Keratinocyte (primary cell): Measurements from ENCODE around the gene RNF212B. TPM values are rescaled to one million over a fixed set of nuclear protein-coding genes. Genes with fewer than 3 reads are reported as not detected.
"Not testable (repeated sequence)": the region's sequence is repeated elsewhere in the genome, so short reads cannot be mapped to it uniquely, and the experiment has no call there.

Experiments
- DNase-seq: peaks from one replicate; pipeline ENCODE4 v3.0.0-alpha.2; 2011; ENCODE audit warnings: low read depth, missing footprints, low spot score
- FAIRE-seq: peaks from 2 replicates; lab custom pipeline; 2011; peaks lifted over from hg19 to GRCh38; lab: Jason Lieb, UNC
- H2AFZ ChIP-seq: 2 replicates; pipeline ENCODE4 v1.6.0; 2012; ENCODE audit warnings: low read length, control low read depth, inconsistent platforms; ENCODE audit not compliant: control insufficient read depth
- H3K27ac ChIP-seq: 2 replicates; pipeline ENCODE4 v1.5.1; 2011; ENCODE audit warnings: low read length; ENCODE audit not compliant: control insufficient read depth, insufficient read depth
- H3K27me3 ChIP-seq: 3 replicates; pipeline ENCODE4 v1.6.0; 2011; ENCODE audit warnings: low read length; ENCODE audit not compliant: control insufficient read depth, insufficient read depth; ENCODE audit errors: extremely low read depth
- H3K36me3 ChIP-seq, 2 experiments: 2 replicates in 1 of 2; 3 replicates in 1 of 2; pipeline ENCODE4 v1.5.1; 2011; ENCODE audit warnings: low read length in 2 of 2, mild to moderate bottlenecking in 1 of 2; ENCODE audit not compliant: control insufficient read depth in 2 of 2, insufficient read depth in 2 of 2; ENCODE audit errors: extremely low read depth in 1 of 2
- H3K4me1 ChIP-seq: 3 replicates; pipeline ENCODE4 v1.5.1; 2011; ENCODE audit warnings: low read length; ENCODE audit not compliant: control insufficient read depth, insufficient read depth; ENCODE audit errors: extremely low read depth
- H3K4me2 ChIP-seq: 3 replicates; pipeline ENCODE4 v1.6.0; 2011; ENCODE audit warnings: low read depth, low read length; ENCODE audit not compliant: control insufficient read depth, insufficient read depth; ENCODE audit errors: extremely low read depth
- H3K4me3 ChIP-seq, 3 experiments: fragments of 200-600 bp in 1 of 3; sonication (generic) in 1 of 3; 2 replicates in 2 of 3; 3 replicates in 1 of 3; pipeline ENCODE4 v1.5.1; 2011 to 2016; ENCODE audit warnings: low read length in 3 of 3, mild to moderate bottlenecking in 3 of 3, control low read depth in 2 of 3, inconsistent platforms in 1 of 3, low read depth in 1 of 3, mixed read lengths in 1 of 3, mixed run types in 1 of 3, moderate library complexity in 1 of 3; ENCODE audit not compliant: control insufficient read depth in 2 of 3, insufficient read depth in 2 of 3; ENCODE audit errors: extremely low read depth in 1 of 3
- H3K79me2 ChIP-seq: 2 replicates; pipeline ENCODE4 v1.6.0; 2012; ENCODE audit warnings: low read length; ENCODE audit not compliant: control insufficient read depth, insufficient read depth
- H3K9ac ChIP-seq: 3 replicates; pipeline ENCODE4 v1.6.0; 2011; ENCODE audit warnings: low read length; ENCODE audit not compliant: control insufficient read depth, insufficient read depth; ENCODE audit errors: extremely low read depth
- H3K9me1 ChIP-seq: 3 replicates; pipeline ENCODE4 v1.6.0; 2011; ENCODE audit warnings: low read length; ENCODE audit not compliant: control insufficient read depth, insufficient read depth; ENCODE audit errors: extremely low read depth
- H3K9me3 ChIP-seq: 2 replicates; pipeline ENCODE4 v1.5.1; 2012; ENCODE audit warnings: low read depth, low read length; ENCODE audit not compliant: control insufficient read depth
- H4K20me1 ChIP-seq: 3 replicates; pipeline ENCODE4 v1.6.0; 2011; ENCODE audit warnings: low read length; ENCODE audit not compliant: control insufficient read depth, insufficient read depth; ENCODE audit errors: extremely low read depth
- CTCF ChIP-seq, 3 experiments: IDR thresholded peaks in 1 of 3; conservative IDR thresholded peaks in 1 of 3; optimal IDR thresholded peaks in 1 of 3; 2 replicates in 2 of 3; 3 replicates in 1 of 3; pipeline versions ENCODE3 to v1.5.1; 2011; ENCODE audit warnings: low read length in 3 of 3, mild to moderate bottlenecking in 3 of 3, moderate library complexity in 2 of 3, control low read depth in 1 of 3, inconsistent platforms in 1 of 3; ENCODE audit not compliant: insufficient read depth in 2 of 3; ENCODE audit errors: extremely low read depth in 1 of 3
- EZH2 ChIP-seq: IDR thresholded peaks from one replicate; pipeline ENCODE4 v1.6.1; 2012; ENCODE audit warnings: inconsistent platforms, mild to moderate bottlenecking, low read length, moderate library complexity
- dilution Hi-C: fragments of 300-500 bp; cut with MboI; formaldehyde crosslinking; loops from one replicate; pipeline ENCODE4 v1.7.0; 2020; ENCODE audit warnings: low sequenced_read_pairs; ENCODE audit not compliant: extremely low pct_ligation_motif_present
- polyA plus RNA-seq, 5 experiments: library from polyadenylated mRNA; depleted of rRNA in 3 of 5; stranded (reverse) in 3 of 5; stranded (forward) in 1 of 5; unstranded in 1 of 5; fragments of >200 nt; gene quantifications; 1 replicate in 1 of 5; 2 replicates in 3 of 5; 3 replicates in 1 of 5; pipeline versions ENCODE4 v1.2.1 to v1.2.3, GENCODE V29; 2011 to 2012; ENCODE audit warnings: missing spikeins in 2 of 5, low read depth in 1 of 5, low replicate concordance in 1 of 5

The RNF212B gene
- polyA plus RNA-seq, 1 donor (not counting 4 experiments of a cell fraction or from before 2014, with no cell fraction given): not detected

GRCh38 chr14:23195552-23196101, 42.1 kb upstream of the RNF212B start:
- no peaks in the 10 kb centered on the region for H3K9me1 ChIP-seq
- H3K4me3 ChIP-seq: no peak overlapping the region
- FAIRE-seq (no peak), DNase-seq (no peak)
- H3K27me3 ChIP-seq: no peaks in the 10 kb centered on the region
- H2AFZ ChIP-seq: no peak overlapping the region
- TF ChIP-seq EZH2 (no peak), CTCF (optimal IDR thresholded peaks at IDR 0.05 in 1 of 3, IDR thresholded peaks at IDR 0.05 in 1 of 3, conservative IDR thresholded peaks at IDR 0.05 in 1 of 3; ENCODE audit: extremely low read depth in 1 of 3, insufficient read depth in 2 of 3, low read length in 3 of 3) (no peak)
- no peaks in the 10 kb centered on the region for H4K20me1 ChIP-seq
- no peak overlapping the region for H3K9ac ChIP-seq
- no peak overlapping the region for H3K4me2 ChIP-seq
- no peaks in the 10 kb centered on the region for H3K79me2 ChIP-seq
- no peaks in the 10 kb centered on the region for H3K9me3 ChIP-seq
- no peak overlapping the region for H3K27ac ChIP-seq
- H3K36me3 ChIP-seq: no peaks in the 10 kb centered on the region
- dilution Hi-C loops: no loop called here
- no peaks in the 10 kb centered on the region for H3K4me1 ChIP-seq

- H3K4me3 ChIP-seq, H3K4me1 ChIP-seq, H3K36me3 ChIP-seq, H4K20me1 ChIP-seq, H3K79me2 ChIP-seq, H3K9me3 ChIP-seq, H3K4me2 ChIP-seq, H3K27ac ChIP-seq, H3K9ac ChIP-seq, FAIRE-seq, H3K9me1 ChIP-seq, DNase-seq, H3K27me3 ChIP-seq, H2AFZ ChIP-seq, dilution Hi-C loops: not testable (repeated sequence)
Observed at GRCh38 chr14:23196487-23196886, 41.2 kb upstream of the RNF212B start.

- H3K27ac ChIP-seq, FAIRE-seq, H3K9me3 ChIP-seq, DNase-seq, H3K9ac ChIP-seq, H4K20me1 ChIP-seq, H3K4me1 ChIP-seq, H2AFZ ChIP-seq, H3K36me3 ChIP-seq, H3K27me3 ChIP-seq, dilution Hi-C loops, H3K4me2 ChIP-seq, H3K9me1 ChIP-seq, H3K79me2 ChIP-seq, H3K4me3 ChIP-seq: not testable (repeated sequence)
Observed at GRCh38 chr14:23199141-23199540, 38.6 kb upstream of the RNF212B start.
